ENCODE measurements around the gene PRRT1B. TPM values are rescaled to one million over a fixed set of nuclear protein-coding genes. Genes with fewer than 3 reads are reported as not detected.
A peak's percentile ranks its signal among the peaks of the same experiment; 100 is the strongest.

The PRRT1B gene
- total and polyA plus RNA-seq, 7 experiments from 2014 or later, result not detected

DNA sequence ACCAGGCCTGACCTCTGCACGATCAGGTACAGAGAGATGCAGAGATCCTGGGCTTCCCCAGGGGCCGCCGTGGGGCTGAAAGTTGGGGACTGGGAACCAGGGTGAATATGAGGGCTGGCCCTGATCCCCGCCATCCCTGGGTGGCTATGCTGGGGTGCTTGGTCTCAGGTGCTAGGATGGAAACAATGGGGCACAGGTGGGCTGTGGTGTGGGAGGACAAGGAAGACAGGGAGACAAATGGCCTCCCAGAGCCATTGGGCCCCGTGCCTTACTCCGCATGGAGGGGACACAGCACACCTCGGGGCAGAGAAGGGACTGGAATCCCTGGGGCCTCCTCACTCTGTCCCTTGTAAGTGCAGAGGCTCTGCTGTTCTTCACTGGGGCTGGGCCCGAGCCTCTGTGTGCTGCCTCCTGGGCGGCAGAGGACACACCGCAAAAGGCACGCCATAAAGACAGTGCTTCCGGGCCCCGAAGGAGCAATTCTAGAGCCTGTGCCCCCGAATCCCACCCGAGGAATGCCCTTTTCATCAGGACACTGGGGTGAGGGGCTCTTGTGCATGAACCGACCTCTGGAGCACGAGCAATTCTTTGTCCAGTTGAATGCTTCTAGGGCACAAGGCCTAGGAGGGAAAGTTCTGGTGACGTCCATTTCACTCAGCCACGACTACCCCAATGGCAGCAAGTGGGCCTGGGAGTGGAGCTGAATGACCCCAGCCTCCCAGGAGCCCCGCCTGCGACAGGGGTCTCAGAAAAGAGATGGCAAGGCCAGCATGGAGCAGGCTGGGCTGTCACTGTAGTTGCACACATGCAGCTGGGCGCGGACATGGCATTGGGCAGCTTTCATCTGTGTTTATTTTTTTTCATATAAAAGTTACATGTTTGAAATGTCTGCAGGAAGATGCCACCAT is 30.9 kb downstream of the PRRT1B start:
- intact Hi-C loops (cut with micrococcal nuclease), result loop anchor here in 1 of 2 donors (5.0 kb wide), 1 partner anchor 74 kb away; the partner anchor contains the start of gene POMT1
- Mint-ChIP-seq H3K4me1 (peaks cover 15 to 26% (median 24%) of the 10 kb centered on the region in 7 donors), H3K27ac (peak overlapping the region in 2 of 9 donors; percentile 42 to 83), H3K9me3 (no peaks in the 10 kb centered on the region), H3K4me3 (no peak overlapping the region), H3K36me3 (peaks cover 0 to 24% (median 10%) of the 10 kb centered on the region in 5 donors), H3K27me3 (no peaks in the 10 kb centered on the region)
- H3K4me3 ChIP-seq (ENCODE audit: low read length), result no peak overlapping the region
- peaks cover 16 to 20% of the 10 kb centered on the region in 2 donors for H3K4me1 ChIP-seq (ENCODE audit: control insufficient read depth in 2 of 2, insufficient read depth in 2 of 2, low read length in 2 of 2)
- ATAC-seq, result no peak
- H3K9me3 ChIP-seq (ENCODE audit: control insufficient read depth in 2 of 3, low read length in 3 of 3), result no peaks in the 10 kb centered on the region
- H3K36me3 ChIP-seq (ENCODE audit: control insufficient read depth in 2 of 3, insufficient read depth in 3 of 3, low read length in 3 of 3), result peaks cover 5 to 32% (median 10%) of the 10 kb centered on the region in 3 experiments
- no peaks in the 10 kb centered on the region for H3K27me3 ChIP-seq (ENCODE audit: control insufficient read depth in 2 of 2, insufficient read depth in 2 of 2, low read length in 2 of 2)
- ChIA-PET POLR2A (interaction anchor here (0.6 kb wide), 1 partner anchor 420 kb away, joined by 5 read pairs; no protein-coding TSS in a partner anchor), CTCF (interaction anchor here (0.5 to 0.7 kb wide), 2 partner anchors 9 to 113 kb away, joined by 3 to 4 read pairs; no protein-coding TSS in a partner anchor)
- H3K27ac ChIP-seq (ENCODE audit: low read depth, low read length), result no peak overlapping the region
- DNase-seq, result no peak

DNA sequence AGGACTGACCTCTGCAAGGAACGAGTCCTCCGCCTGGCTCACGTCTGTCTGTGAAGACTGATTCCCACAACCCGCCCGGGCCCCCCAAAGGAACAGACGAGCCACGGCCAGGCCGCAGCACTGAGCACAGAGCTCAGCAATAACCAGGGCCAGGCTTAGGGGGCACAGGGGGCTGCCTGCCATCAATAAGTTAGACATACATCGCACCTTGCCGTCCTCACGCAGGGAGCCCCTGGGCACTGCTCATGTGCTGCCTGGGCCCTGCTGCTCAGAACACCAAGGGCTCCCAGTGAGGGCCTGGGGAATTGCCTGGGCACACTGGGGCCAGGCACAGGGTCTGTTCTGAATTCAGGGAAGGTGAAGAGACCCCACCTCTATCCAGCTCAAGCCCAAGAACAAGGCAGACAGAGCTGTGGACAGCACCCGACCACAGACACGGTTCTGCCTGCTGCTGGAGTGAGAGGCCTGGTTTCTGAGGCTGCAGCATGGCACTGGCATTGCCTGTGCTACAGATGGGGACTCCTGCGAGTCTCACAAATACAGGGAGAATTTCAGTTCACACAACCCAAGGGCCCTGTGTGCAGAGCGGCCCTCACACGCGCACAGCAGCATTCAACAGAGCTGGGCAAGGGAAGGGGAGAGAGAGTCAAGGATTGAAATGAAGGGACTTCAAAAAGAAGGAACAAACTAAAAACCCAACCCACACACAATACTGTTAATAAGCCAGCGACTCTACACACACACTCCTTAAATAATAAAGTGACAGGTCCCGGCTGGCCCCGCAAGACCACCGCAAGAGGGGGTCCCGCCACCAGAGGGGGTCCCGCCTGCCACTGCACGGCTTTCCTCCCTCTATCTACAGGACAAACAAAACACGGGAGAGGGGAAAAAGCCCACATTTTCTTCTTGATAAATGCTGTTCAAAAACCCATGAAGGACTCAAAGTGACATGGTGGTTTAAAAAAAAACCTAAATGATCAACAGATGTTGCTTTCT is 32.0 kb downstream of the PRRT1B start:
- Mint-ChIP-seq H3K9me3 (no peaks in the 10 kb centered on the region), H3K4me3 (peak overlapping the region in 4 of 10 donors; percentile 14 to 79 (median 64)), H3K36me3 (peaks cover 1 to 27% (median 11%) of the 10 kb centered on the region in 5 donors), H3K4me1 (peaks cover 15 to 35% (median 24%) of the 10 kb centered on the region in 7 donors), H3K27ac (peak overlapping the region; percentile 56 to 96 (median 90)), H3K27me3 (no peaks in the 10 kb centered on the region)
- Histone ChIP-seq H3K27ac (ENCODE audit: low read depth, low read length) (peak overlapping the region; percentile 71), H3K27me3 (ENCODE audit: control insufficient read depth in 2 of 2, insufficient read depth in 2 of 2, low read length in 2 of 2) (no peaks in the 10 kb centered on the region), H3K36me3 (ENCODE audit: control insufficient read depth in 2 of 3, insufficient read depth in 3 of 3, low read length in 3 of 3) (peaks cover 5 to 38% (median 18%) of the 10 kb centered on the region in 3 experiments), H3K9me3 (ENCODE audit: control insufficient read depth in 2 of 3, low read length in 3 of 3) (no peaks in the 10 kb centered on the region), H3K4me1 (ENCODE audit: control insufficient read depth in 2 of 2, insufficient read depth in 2 of 2, low read length in 2 of 2) (peaks cover 16 to 20% of the 10 kb centered on the region in 2 donors), H3K4me3 (ENCODE audit: low read length) (no peak overlapping the region)
- ATAC-seq (no peak), DNase-seq (no peak)
- intact Hi-C loops (cut with micrococcal nuclease), result loop anchor here in 1 of 2 donors (5.0 kb wide), 1 partner anchor 75 kb away; the partner anchor contains the start of gene POMT1
- POLR2A ChIA-PET, result interaction anchor here (0.5 to 0.6 kb wide), 3 partner anchors 34 to 421 kb away, joined by 3 to 5 read pairs (median 3); no protein-coding TSS in a partner anchor
- CTCF ChIA-PET, result interaction anchor here (0.5 to 0.7 kb wide), 3 partner anchors 8 to 180 kb away, joined by 3 to 4 read pairs (median 4); no protein-coding TSS in a partner anchor

DNA sequence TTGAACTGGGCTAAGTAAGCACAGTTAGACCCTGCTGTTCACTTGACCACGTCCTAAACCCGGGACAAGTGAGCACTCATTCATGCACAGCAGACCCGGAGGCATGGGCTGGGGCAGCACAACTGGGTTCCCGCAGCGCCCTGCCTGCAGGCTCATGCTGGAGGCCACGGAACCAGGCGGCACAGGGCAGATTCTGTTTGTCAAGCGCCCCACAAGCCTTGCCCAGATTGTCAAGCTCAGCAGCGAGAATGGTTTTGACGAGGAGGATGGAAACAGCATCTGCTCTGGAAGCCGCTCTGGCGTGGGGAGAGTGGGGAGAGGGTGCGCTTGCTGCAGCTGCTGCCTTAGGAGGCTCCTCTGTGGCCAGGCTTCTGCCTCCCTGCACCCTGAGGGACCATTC is 32.7 kb downstream of the PRRT1B start:
- Histone ChIP-seq H3K27me3 (ENCODE audit: control insufficient read depth in 2 of 2, insufficient read depth in 2 of 2, low read length in 2 of 2) (no peaks in the 10 kb centered on the region), H3K4me3 (ENCODE audit: low read length) (no peak overlapping the region), H3K4me1 (ENCODE audit: control insufficient read depth in 2 of 2, insufficient read depth in 2 of 2, low read length in 2 of 2) (peaks cover 16 to 20% of the 10 kb centered on the region in 2 donors), H3K27ac (ENCODE audit: low read depth, low read length) (peak overlapping the region; percentile 71), H3K36me3 (ENCODE audit: control insufficient read depth in 2 of 3, insufficient read depth in 3 of 3, low read length in 3 of 3) (peaks cover 5 to 45% (median 14%) of the 10 kb centered on the region in 3 experiments), H3K9me3 (ENCODE audit: control insufficient read depth in 2 of 3, low read length in 3 of 3) (no peaks in the 10 kb centered on the region)
- DNase-seq (no peak), ATAC-seq (no peak)
- peaks cover 4 to 26% (median 11%) of the 10 kb centered on the region in 5 donors for H3K36me3 Mint-ChIP-seq
- ChIA-PET CTCF (interaction anchor here (0.5 to 1.5 kb wide), 4 partner anchors 13 to 182 kb away, joined by 3 to 10 read pairs (median 4); no protein-coding TSS in a partner anchor), POLR2A (interaction anchor here (0.5 to 1.3 kb wide), 3 partner anchors 23 to 179 kb away, joined by 3 to 6 read pairs (median 3); no protein-coding TSS in a partner anchor)
- peak overlapping the region; percentile 88 to 96 (median 92) for H3K27ac Mint-ChIP-seq
- intact Hi-C loops (cut with micrococcal nuclease), result loop anchor here (2.0 to 5.0 kb wide), 3 partner anchors 31 to 77 kb away; partner anchors contain the start of gene POMT1 (in 1 of the 2)
- H3K4me3 Mint-ChIP-seq, result peak overlapping the region in 8 of 10 donors; percentile 14 to 79 (median 74)
- H3K9me3 Mint-ChIP-seq, result no peaks in the 10 kb centered on the region
- H3K27me3 Mint-ChIP-seq, result no peaks in the 10 kb centered on the region
- H3K4me1 Mint-ChIP-seq, result peaks cover 15 to 37% (median 24%) of the 10 kb centered on the region in 7 donors

DNA sequence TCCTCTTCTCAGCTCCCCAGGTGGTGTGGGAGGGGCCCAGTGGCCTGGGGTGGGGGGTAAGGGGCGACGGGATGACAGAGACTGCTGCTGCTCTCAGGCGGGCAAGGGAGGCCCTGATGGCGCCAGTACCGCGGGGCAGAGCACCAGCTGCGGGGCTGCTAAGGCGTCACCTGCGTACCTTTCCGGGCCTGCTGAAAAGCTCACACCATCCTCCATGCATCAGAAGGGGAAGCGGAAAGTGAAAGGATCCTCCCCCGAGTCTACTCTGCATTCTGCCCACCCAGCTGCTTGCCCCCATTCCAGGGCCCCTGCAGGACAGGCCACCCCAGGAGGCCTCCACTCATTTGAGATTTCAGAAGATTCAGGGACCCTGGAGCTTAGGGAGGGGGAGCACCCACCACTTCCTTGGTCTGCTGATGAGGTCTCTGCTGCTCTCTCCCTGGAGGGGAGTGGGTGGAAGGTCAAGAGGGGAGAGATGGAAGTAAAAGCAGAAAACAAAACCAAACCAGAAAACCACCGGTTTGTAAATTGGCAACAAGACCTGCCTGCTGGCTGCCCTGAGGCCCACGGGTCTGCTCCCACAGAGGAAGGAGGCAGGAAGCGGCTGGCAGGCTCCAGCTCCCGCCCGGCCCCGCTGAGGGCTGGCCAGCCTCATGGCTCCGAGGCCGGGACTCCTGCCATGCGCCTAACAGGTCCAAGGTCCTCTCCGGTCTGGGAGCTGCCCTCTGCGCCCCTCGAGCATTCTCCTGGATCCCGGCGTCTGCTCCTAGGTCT is 33.6 kb downstream of the PRRT1B start:
- H3K27me3 Mint-ChIP-seq, result no peaks in the 10 kb centered on the region
- DNase-seq, result peak; percentile 30 to 69 (median 63)
- Histone ChIP-seq H3K9me3 (ENCODE audit: control insufficient read depth in 2 of 3, low read length in 3 of 3) (no peaks in the 10 kb centered on the region), H3K27ac (ENCODE audit: low read depth, low read length) (peak overlapping the region; percentile 71), H3K4me3 (ENCODE audit: low read length) (peak overlapping the region; percentile 34), H3K4me1 (ENCODE audit: control insufficient read depth in 2 of 2, insufficient read depth in 2 of 2, low read length in 2 of 2) (peaks cover 23 to 26% of the 10 kb centered on the region in 2 donors), H3K27me3 (ENCODE audit: control insufficient read depth in 2 of 2, insufficient read depth in 2 of 2, low read length in 2 of 2) (no peaks in the 10 kb centered on the region), H3K36me3 (ENCODE audit: control insufficient read depth in 2 of 3, insufficient read depth in 3 of 3, low read length in 3 of 3) (peaks cover 9 to 54% (median 14%) of the 10 kb centered on the region in 3 experiments)
- POLR2A ChIA-PET, result interaction anchor here (0.5 to 1.7 kb wide), 4 partner anchors 22 to 206 kb away, joined by 4 to 6 read pairs (median 4); no protein-coding TSS in a partner anchor
- peak overlapping the region; percentile 88 to 96 (median 92) for H3K27ac Mint-ChIP-seq
- CTCF ChIA-PET, result interaction anchor here (0.6 to 1.5 kb wide), 4 partner anchors 12 to 641 kb away, joined by 3 to 10 read pairs (median 4); no protein-coding TSS in a partner anchor
- H3K36me3 Mint-ChIP-seq, result peaks cover 4 to 26% (median 14%) of the 10 kb centered on the region in 5 donors
- H3K4me3 Mint-ChIP-seq, result peak overlapping the region; percentile 29 to 79 (median 72)
- intact Hi-C loops (cut with micrococcal nuclease), result loop anchor here (2.0 to 5.0 kb wide), 3 partner anchors 32 to 78 kb away; partner anchors contain the start of gene POMT1 (in 1 of the 2)
- H3K4me1 Mint-ChIP-seq, result peaks cover 18 to 42% (median 26%) of the 10 kb centered on the region in 7 donors
- peak; percentile 90 for ATAC-seq
- H3K9me3 Mint-ChIP-seq, result no peaks in the 10 kb centered on the region

DNA sequence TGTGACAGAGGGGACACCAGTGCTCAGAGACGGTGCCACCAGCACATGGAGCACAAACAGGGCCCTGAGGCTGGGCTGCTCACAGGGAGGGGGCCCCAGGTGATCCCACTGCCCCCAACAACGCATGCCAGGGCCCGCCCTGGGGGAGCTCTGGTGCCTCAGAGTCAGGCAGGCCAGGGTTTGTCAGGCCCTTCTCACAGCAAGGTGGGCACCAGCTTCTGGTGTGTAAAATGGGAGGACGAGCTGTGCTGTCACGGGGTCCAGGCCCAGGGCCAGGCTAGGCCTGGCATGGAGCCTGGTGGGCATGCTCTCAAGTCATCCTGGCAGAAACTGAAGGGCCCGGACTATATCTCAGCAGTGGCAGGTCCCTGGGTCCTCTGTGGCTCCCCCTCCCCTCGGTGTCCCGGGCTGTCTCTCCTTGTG is 34.5 kb downstream of the PRRT1B start:
- no peaks in the 10 kb centered on the region for H3K27me3 Mint-ChIP-seq
- POLR2A ChIA-PET, result interaction anchor here (1.5 to 1.7 kb wide), 2 partner anchors 45 to 207 kb away, joined by 4 read pairs; no protein-coding TSS in a partner anchor
- Histone ChIP-seq H3K27ac (ENCODE audit: low read depth, low read length) (peak overlapping the region; percentile 71), H3K9me3 (ENCODE audit: control insufficient read depth in 2 of 3, low read length in 3 of 3) (no peaks in the 10 kb centered on the region), H3K36me3 (ENCODE audit: control insufficient read depth in 2 of 3, insufficient read depth in 3 of 3, low read length in 3 of 3) (peaks cover 12 to 60% (median 14%) of the 10 kb centered on the region in 3 experiments), H3K4me1 (ENCODE audit: control insufficient read depth in 2 of 2, insufficient read depth in 2 of 2, low read length in 2 of 2) (peaks cover 29 to 34% of the 10 kb centered on the region in 2 donors), H3K27me3 (ENCODE audit: control insufficient read depth in 2 of 2, insufficient read depth in 2 of 2, low read length in 2 of 2) (no peaks in the 10 kb centered on the region), H3K4me3 (ENCODE audit: low read length) (no peak overlapping the region)
- CTCF ChIA-PET, result interaction anchor here (0.6 to 1.5 kb wide), 2 partner anchors 11 to 659 kb away, joined by 3 to 10 read pairs; no protein-coding TSS in a partner anchor
- H3K9me3 Mint-ChIP-seq, result no peaks in the 10 kb centered on the region
- peaks cover 4 to 25% (median 14%) of the 10 kb centered on the region in 5 donors for H3K36me3 Mint-ChIP-seq
- DNase-seq, result no peak
- peak overlapping the region; percentile 88 to 96 (median 90) for H3K27ac Mint-ChIP-seq
- intact Hi-C loops (cut with micrococcal nuclease), result loop anchor here (2.0 to 5.0 kb wide), 3 partner anchors 33 to 79 kb away; partner anchors contain the start of gene POMT1 (in 1 of the 2)
- H3K4me3 Mint-ChIP-seq, result peak overlapping the region in 3 of 10 donors; percentile 33 to 79 (median 74)
- ATAC-seq, result no peak
- peaks cover 22 to 46% (median 27%) of the 10 kb centered on the region in 7 donors for H3K4me1 Mint-ChIP-seq
